ENCODE results near the gene THG1L.
A peak's percentile ranks its signal among the peaks of the same experiment; 100 is the strongest.
"Not testable (repeated sequence)": the region's sequence is repeated elsewhere in the genome, so short reads cannot be mapped to it uniquely, and the experiment has no call there.

THG1L gene

GRCh38 chr5:157726607-157727006, 4.6 kb upstream of the THG1L start:
- FAIRE-seq; DNase-seq (ENCODE audit: low spot score): not testable (repeated sequence)

DNA sequence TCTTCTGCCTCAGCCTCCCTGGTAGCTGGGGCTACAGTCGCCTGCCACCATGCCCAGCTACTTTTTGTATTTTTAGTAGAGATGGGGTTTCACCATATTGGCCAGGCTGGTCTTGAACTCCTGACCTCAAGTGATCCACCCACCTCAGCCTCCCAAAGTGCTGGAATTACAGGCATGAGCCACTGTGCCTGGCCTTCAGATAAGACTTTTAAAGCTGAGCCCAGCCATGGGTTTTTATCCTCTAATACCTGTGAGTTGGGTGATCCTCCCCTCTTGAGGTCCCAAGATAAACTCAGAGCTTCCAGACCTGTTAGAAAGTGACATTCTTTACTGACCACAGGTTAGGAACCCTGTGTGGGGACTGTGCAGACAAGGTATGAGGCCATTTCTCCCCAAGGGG, 3.4 kb upstream of the THG1L start:
- DNase-seq (ENCODE audit: low spot score); FAIRE-seq: not testable (repeated sequence)

GRCh38 chr5:157729858-157730257, 1.4 kb upstream of the THG1L start:
- DNase-seq (ENCODE audit: low spot score) (no peak), FAIRE-seq (no peak)

- no peak for DNase-seq (ENCODE audit: low spot score)
- FAIRE-seq = no peak
Measured at GRCh38 chr5:157730900-157731271, 334 bp upstream of the THG1L start.

DNA sequence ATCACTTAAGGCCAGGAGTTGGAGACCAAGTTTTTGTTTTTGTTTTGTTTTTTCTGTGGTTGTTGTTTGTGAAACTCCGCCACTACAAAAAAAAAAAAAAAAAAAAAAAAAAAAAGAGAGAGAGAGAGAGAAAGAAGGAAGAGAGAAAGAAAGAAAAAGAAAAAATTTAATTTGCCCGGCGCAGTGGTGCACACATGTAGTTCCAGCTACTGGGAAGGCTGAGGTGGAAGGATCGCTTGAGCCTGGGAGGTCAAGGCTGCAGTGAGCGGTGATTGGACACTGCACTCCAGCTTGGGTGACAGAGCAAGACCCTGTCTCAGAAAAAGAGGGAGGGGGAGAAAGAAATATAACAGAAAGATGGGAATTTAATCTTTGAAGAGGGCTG, 902 bp downstream of the THG1L start:
- no peak for DNase-seq (ENCODE audit: low spot score)
- no peak for FAIRE-seq

DNA sequence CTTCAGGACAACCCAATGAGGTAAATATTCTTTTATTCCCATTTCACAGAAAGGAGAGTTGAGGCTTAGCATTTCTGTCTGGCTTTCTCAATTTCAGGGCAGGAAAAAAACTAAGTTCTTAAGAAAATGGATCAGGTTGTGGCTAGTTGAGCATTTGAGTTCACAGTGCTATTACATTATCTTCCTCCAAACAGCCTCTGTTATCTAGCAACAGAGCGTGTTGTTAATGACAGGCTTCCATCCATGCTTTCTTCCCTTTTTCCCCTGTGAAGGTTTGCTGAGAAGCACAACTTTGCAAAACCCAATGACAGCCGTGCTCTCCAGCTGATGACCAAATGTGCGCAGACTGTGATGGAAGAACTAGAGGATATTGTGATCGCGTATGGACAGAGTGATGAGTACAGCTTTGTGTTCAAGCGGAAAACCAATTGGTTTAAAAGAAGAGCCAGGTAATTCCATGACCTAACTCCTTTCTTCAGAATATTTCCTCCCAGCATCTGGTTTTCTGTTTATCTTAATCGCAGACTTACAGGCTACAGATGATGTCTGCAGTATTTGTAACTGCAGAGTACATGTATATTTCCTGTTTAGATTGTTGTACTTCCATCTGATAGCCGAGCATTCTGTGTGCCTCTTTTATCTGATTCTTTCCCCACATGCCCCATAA, 1.5 kb downstream of the THG1L start:
- no peak for FAIRE-seq

DNA sequence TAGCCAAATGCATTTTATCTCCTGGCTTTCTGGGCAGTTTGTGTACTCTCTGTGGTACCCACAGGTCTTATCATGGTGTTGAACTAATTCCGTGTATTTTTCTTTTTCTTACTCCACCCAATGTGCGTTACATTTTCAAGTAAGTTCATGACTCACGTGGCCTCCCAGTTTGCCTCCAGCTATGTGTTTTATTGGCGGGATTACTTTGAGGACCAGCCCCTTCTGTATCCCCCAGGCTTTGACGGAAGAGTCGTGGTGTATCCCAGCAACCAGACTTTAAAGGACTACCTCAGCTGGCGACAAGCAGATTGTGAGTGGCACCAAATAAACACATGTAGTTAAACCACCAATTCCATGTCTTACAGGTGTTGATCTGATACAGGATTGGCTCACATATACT, 3.2 kb downstream of the THG1L start:
- no peak for FAIRE-seq
- DNase-seq (ENCODE audit: low spot score) = no peak

More for the DNA sequence above, 1.5 kb downstream of the THG1L start:
- no peak for DNase-seq (ENCODE audit: low spot score)

- no peak for DNase-seq (ENCODE audit: low spot score)
- FAIRE-seq = no peak
Measured at GRCh38 chr5:157735991-157736390, 4.8 kb downstream of the THG1L start.

DNA sequence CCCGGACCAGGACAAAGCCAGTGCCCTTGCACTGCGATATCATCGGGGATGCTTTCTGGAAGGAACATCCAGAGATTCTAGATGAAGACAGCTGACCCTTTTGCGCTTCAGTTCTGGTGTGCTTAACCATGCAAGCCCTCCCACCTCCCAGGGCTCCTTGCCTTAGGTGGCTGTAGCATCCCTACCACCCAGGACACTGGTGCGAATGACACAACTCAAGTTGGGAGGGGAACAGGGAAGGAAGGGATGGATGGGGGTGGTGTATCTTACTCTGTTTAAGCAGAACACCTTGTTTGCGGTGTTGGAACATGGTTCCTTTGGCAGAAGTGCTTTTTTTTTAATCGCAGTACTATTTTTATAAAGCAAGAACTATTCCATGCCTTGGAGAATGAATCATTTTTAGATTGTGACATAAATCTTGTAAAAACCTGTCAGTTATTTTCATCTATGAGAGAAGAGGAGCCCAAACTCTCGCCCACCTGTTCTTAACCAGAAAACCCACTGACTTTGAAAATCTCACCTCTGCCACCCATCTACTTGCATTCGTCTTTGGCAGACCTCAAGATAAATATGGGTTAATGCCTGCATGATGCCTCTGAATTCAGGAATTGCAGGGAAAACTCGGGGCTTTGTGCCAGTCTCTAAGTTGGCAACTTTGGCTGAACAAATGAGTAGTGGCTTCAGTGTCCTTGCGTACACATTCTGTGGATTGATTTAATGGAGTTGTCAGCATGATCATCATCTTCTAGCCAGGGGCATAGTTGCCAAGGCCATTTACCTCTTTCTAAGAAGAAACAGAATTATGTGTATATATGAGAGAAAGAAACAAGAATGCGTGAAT, 8.4 kb downstream of the THG1L start:
- FAIRE-seq = no peak
- DNase-seq (ENCODE audit: low spot score) = no peak

DNA sequence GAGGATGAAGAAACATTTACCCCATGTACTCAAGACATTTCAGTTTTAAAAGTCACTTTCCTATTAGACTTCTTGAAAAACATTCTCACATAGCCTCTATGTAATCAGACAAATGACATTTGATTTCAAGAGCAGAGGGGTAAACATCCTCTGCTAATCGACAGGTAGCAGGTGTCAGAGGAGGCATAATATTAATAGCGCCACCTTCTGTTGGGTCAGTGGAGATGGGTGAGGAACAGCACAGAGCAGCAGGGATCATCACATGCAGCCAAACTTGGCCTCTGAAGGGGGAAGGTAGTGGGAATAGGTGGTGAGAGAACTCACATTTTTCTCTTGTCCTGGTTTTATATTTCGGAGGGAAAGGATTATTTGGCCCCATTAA, 9.0 kb downstream of the THG1L start:
- FAIRE-seq (no peak), DNase-seq (ENCODE audit: low spot score) (peak; percentile 49)

DNA sequence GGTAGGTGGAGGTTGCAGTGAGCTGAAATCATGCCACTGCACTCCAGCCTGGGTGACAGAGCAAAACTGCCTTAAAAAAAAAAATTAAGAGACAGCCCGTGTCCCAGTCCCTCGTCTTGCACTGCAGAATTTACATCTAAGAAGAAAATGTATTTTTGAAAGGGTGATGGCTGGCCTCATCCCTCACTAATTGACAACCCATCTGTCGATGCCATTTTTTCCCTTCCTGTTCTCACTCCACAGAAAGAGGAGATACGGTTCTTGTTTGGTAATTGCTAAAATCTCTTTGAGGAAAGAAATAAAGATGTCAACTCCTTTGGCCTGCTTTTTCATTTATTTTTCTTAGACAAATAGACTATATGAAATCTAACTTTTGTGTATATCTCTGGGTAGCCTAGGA, 9.9 kb downstream of the THG1L start:
- FAIRE-seq = no peak
- DNase-seq (ENCODE audit: low spot score) = no peak

- DNase-seq (ENCODE audit: low spot score) (peak; percentile 91), FAIRE-seq (peak; percentile 85)
Measured at GRCh38 chr5:157743163-157744050, 12.2 kb downstream of the THG1L start, which contains the start of gene LSM11. TSS of gene LSM11 (plus strand) at chr5:157743712. CDS start at chr5:157743751, 39 bp downstream.

GRCh38 chr5:157744051-157745011, 13.1 kb downstream of the THG1L start:
- FAIRE-seq (no peak), DNase-seq (ENCODE audit: low spot score) (peak; percentile 17)

- no peak for DNase-seq (ENCODE audit: low spot score)
- no peak for FAIRE-seq
Measured at GRCh38 chr5:157745041-157745456, 13.8 kb downstream of the THG1L start.

DNA sequence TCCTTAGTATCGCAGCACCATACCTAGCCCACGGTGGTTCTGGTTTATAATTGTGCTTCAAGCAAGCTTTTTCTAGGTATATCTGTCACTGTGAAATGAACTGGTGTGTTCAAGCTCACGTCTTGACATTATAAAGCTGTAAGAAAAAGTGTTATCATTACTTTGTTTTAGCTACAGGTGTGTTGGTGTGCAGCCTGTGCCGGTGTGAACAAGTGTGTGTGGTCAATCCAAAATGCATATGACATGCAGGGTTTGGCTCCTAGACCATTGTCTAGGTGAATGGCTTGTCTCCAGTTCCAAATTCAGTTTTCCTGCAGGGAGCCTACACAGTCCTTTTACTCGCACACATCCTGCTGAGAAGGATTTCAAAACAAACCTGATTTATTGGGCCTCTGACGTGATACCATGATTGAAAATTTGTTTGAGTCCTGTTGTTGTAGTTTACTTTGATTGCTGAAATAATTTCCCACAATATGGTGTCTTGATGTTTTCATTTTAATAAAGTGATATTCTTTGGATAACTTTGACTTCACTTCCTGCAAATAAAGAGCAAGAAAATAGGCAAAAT, 16.0 kb downstream of the THG1L start:
- FAIRE-seq = no peak
- no peak for DNase-seq (ENCODE audit: low spot score)

DNA sequence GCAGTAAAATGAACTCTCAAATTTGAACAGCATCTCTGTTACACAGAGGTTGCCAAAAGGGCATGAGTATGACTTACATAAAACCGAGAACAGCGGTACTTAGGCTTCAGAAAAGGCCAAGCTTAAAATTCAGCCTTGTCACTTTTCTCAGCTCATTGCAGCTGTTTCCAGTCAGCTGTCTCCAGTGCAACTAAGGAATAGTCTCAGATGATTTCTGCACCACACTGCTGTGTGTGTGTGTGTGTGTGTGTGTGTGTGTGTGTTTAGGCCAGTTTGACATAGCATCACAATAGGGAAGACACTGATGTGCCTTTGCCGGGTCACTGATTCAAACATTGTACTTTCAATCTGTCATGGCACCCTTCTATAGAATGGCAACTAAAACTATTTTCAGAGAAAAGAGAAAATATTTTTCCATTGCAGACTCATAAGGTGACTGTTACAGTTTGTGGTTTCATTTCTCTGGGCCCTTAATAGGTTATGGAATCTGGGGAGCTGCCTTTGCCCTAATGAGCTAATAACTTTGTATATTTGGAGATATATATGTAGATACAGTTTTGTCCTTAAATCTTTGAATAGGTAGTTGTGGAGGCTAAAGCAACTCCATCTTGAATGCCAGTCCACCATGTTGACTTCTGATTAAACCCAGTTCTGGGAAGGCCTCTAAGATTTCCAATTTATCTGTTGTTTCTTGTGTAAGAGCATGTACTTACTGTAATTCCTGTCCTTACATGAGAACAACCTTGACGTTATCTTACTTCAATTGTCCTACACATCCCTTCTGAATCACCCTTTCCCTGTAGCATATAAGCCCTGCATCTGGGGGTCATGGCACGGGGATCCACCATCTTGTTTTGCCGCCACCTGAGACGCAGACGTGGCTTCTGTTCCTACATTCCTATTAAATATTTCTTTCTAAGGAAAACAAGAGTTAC, 16.8 kb downstream of the THG1L start:
- no peak for FAIRE-seq
- no peak for DNase-seq (ENCODE audit: low spot score)

DNA sequence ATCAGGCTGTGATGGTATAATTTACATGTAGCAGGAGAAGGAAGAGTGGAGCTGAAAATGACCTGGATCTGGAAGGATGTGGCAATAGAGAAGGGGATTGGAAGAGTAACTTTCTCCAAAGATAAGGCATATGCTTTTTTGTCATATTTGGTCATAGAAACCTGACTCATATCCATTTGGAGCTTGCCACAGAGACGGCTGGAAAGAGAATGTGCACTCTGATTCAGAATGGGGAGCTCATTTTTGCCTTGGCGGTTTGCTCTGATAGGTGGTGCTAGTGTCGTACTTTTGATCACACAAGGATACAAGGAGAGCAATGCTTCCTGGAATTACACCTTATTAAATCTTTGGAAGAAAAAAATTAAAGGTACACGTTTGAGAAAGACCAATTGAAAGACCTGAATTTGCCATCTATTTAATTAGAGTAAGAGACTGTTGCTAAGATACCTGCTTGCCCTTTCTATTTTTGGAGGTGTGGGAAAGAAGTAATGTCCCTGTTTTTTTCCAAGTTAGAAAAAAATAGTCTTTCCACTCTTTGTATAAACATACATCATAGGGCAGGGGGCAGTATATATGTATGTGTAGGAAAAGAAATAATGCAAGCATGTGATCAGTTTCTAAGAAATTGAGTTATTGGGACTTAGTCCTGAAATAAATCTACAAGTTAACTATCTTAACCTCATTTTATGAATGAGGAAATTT, 17.7 kb downstream of the THG1L start:
- FAIRE-seq (no peak), DNase-seq (ENCODE audit: low spot score) (peak; percentile 43)

GRCh38 chr5:157749462-157749799, 18.2 kb downstream of the THG1L start:
- DNase-seq (ENCODE audit: low spot score) (no peak), FAIRE-seq (no peak)

DNA sequence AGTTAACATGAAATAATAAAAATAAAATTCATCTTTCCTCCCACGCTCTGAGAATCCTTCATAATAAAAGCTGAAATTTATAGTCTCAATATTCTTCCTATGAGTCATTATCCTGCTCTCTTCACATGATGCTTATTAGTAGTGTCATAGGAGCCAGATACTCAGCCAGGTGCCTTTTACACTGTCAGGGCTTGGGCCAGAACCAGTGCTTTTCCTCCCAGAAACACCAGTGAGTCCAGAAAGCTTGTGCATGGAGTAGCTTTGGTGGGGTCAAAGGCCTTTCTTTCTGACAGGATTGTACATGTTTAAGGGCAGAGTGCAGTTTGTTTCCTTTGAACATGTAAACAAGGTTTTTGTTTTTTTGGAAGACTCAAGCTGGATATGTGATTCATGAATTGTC, 19.1 kb downstream of the THG1L start:
- no peak for FAIRE-seq
- peak; percentile 57 for DNase-seq (ENCODE audit: low spot score)

All from urothelium cell line (cell line).